LNCaP clone FGC (cell line): ENCODE measurements around the gene PFDN2.

Experiments
- DNase-seq: peaks from one replicate; pipeline ENCODE4 v3.0.0-alpha.2; 2011; ENCODE audit warnings: low read depth
- H3K4me3 ChIP-seq: 2 replicates; pipeline ENCODE4 v1.5.1; 2011; ENCODE audit warnings: mild to moderate bottlenecking, low read depth, low read length, control low read depth
- CTCF ChIP-seq: IDR thresholded peaks from 2 replicates; pipeline ENCODE4 v1.5.1; 2012; ENCODE audit warnings: mild to moderate bottlenecking; ENCODE audit not compliant: control insufficient read depth, insufficient read depth; ENCODE audit errors: extremely low read depth

PFDN2 gene

GRCh38 chr1:161080441-161081405, 37.1 kb downstream of the PFDN2 start:
- no peak overlapping the region for H3K4me3 ChIP-seq
- no peak for DNase-seq
- TF ChIP-seq CTCF: no peak

- no peak for DNase-seq
Observed at GRCh38 chr1:161079436-161080110, 38.3 kb downstream of the PFDN2 start.

GRCh38 chr1:161077426-161077825, 40.4 kb downstream of the PFDN2 start:
- no peak for TF ChIP-seq CTCF
- no peak for DNase-seq
- H3K4me3 ChIP-seq: no peak overlapping the region

More at GRCh38 chr1:161079436-161080110, 38.3 kb downstream of the PFDN2 start:
- TF ChIP-seq CTCF: no peak
- no peak overlapping the region for H3K4me3 ChIP-seq

GRCh38 chr1:161076410-161076809, 41.4 kb downstream of the PFDN2 start:
- H3K4me3 ChIP-seq: no peak overlapping the region
- no peak for TF ChIP-seq CTCF
- DNase-seq: no peak

- DNase-seq: no peak
- no peak for TF ChIP-seq CTCF
- no peak overlapping the region for H3K4me3 ChIP-seq
Observed at GRCh38 chr1:161074676-161075368, 43.0 kb downstream of the PFDN2 start.

- TF ChIP-seq CTCF: no peak
- no peak for DNase-seq
- H3K4me3 ChIP-seq: no peak overlapping the region
Observed at GRCh38 chr1:161073474-161074121, 44.2 kb downstream of the PFDN2 start.
